Cardiac ventricle fibroblast (primary cell): ENCODE measurements around the gene FGF1. TPM values are rescaled to one million over a fixed set of nuclear protein-coding genes. Genes with fewer than 3 reads are reported as not detected.

ENCODE experiments used
- total RNA-seq: library from RNA; depleted of rRNA; stranded (reverse); fragments of >200 nt; gene quantifications from 2 replicates; pipeline ENCODE4 v1.2.3, GENCODE V29; 2015

Gene FGF1
- total RNA-seq = 0.20 and 0.69 TPM in 2 replicates

DNA sequence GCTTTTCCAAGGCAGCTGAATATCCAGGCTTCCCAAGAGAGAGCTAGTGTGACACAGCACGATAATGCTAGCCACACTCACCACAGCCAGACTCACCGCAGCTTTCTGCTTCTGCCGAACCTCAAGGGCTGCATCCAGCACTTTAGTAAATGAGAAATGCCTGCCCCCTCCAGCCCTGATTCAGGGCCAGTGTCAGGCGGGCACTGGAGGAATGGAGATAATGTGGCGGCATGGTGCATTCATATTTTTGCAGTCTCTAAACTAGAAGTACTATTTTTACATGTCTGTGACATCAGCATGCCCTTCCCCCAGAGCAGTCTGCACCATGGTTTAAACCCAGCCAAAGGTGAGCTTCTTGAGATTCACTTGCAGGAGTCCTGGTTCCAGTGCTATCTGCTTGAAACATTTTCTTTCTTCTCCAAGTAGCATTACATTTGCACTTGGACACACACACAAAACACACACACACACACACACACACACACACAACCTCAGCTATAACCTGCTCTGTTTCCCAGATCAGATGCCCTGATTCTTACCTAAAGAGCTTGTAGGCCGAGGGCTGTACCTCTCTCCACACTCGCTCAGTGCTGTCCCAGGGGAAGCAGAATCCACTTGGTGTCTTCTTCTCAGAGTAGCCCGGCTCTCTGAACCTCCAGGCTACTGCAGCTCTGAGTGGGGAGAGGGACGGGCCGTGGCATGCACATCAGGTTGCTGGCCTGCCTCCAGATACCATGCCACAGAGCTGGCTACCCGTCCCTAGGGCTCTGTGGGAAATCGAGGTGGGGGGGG lies at the start of gene FGF1:
TSS of gene FGF1 (minus strand) at position 673 of the 792 bp plus-strand sequence. CDS start 71,963 bp downstream, outside the sequence.

Other genes with a start within 250 kb of the FGF1 start
- gene ARHGAP26, start 84.3 kb upstream of the FGF1 start, total RNA-seq = 2.5 and 4.4 TPM in 2 replicates